ENCODE measurements around the gene EEF1G.

The EEF1G gene

DNA sequence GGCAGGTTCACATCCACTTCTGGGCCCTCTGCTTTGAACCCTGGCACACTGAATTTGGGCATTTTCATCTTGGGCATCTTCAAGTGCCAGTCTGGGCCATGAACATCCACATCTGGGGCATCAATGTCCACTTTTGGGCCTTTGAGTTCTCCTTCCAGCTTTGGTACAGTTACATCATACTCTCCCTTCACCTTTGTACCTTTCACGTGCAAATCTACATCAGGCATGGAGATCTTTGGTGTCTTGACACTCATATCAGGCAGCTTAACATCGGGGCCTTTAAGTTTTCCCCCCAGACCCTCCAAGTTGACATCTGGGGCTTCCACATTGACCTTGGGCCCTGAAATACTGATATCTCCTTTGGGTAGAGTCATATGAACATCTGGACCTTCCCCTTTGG is 41.6 kb downstream of the EEF1G start:
- no peak overlapping the region for H3K4me3 ChIP-seq (replicated peaks; ENCODE audit: low read depth, low read length)
- no peaks in the 10 kb centered on the region for H3K27me3 ChIP-seq (replicated peaks; ENCODE audit: control insufficient read depth, insufficient read depth, low read length)
- TF ChIP-seq CTCF (IDR thresholded peaks at IDR 0.05; ENCODE audit: insufficient read depth, low read length, poor library complexity, severe bottlenecking), result no peak
- H3K36me3 ChIP-seq (ENCODE audit: control insufficient read depth, insufficient read depth, low read length), result peaks cover 8% of the 10 kb centered on the region
- no peak for DNase-seq (ENCODE audit: extremely low read depth, insufficient read length)

DNA sequence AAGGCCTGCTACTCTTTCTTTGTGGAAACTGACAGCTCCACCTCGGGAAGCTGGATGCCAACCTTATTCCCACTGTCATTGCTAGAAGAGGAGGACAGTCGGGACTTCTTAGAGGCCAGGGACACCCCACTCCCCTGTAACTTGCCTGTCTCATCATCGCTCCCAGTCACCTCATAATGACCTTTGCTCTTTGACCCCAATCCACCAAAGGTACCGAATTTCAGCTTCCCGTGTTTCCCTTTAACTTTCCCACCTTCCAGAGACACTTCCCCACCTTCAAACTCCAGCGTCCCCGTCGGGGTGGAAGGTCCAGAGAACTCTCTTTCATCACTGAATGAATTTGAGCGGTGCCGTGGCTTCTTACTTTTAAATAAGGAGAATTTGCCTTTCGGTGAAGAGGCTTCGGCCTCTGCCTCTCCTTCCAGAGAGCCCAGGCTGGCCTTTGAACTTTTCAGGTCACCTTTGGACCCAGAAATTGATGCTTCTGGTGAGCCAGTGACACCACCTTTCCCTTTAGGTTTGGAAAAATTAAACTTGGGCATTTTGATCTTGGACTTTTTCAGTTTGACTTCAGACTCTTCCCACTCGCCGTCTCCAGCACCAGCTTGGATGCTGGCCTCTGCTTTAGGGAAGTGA is 56.8 kb downstream of the EEF1G start:
- no peaks in the 10 kb centered on the region for H3K27me3 ChIP-seq (replicated peaks; ENCODE audit: control insufficient read depth, insufficient read depth, low read length)
- DNase-seq (ENCODE audit: extremely low read depth, insufficient read length), result no peak
- peaks cover 5% of the 10 kb centered on the region for H3K36me3 ChIP-seq (ENCODE audit: control insufficient read depth, insufficient read depth, low read length)
- TF ChIP-seq CTCF (IDR thresholded peaks at IDR 0.05; ENCODE audit: insufficient read depth, low read length, poor library complexity, severe bottlenecking), result no peak
- no peak overlapping the region for H3K4me3 ChIP-seq (replicated peaks; ENCODE audit: low read depth, low read length)

- no peaks in the 10 kb centered on the region for H3K27me3 ChIP-seq (replicated peaks; ENCODE audit: control insufficient read depth, insufficient read depth, low read length)
- H3K36me3 ChIP-seq (ENCODE audit: control insufficient read depth, insufficient read depth, low read length), result peaks cover 5% of the 10 kb centered on the region
- TF ChIP-seq CTCF (IDR thresholded peaks at IDR 0.05; ENCODE audit: insufficient read depth, low read length, poor library complexity, severe bottlenecking), result no peak
- no peak overlapping the region for H3K4me3 ChIP-seq (replicated peaks; ENCODE audit: low read depth, low read length)
- DNase-seq (ENCODE audit: extremely low read depth, insufficient read length), result no peak
Measured at GRCh38 chr11:62514151-62514550, 59.5 kb downstream of the EEF1G start.

- no peak for TF ChIP-seq CTCF (IDR thresholded peaks at IDR 0.05; ENCODE audit: insufficient read depth, low read length, poor library complexity, severe bottlenecking)
- Histone ChIP-seq H3K36me3 (ENCODE audit: control insufficient read depth, insufficient read depth, low read length) (peaks cover 5% of the 10 kb centered on the region), H3K27me3 (replicated peaks; ENCODE audit: control insufficient read depth, insufficient read depth, low read length) (no peaks in the 10 kb centered on the region), H3K4me3 (replicated peaks; ENCODE audit: low read depth, low read length) (no peak overlapping the region)
- DNase-seq (ENCODE audit: extremely low read depth, insufficient read length), result no peak
Measured at GRCh38 chr11:62513626-62514025, 60.1 kb downstream of the EEF1G start.

GRCh38 chr11:62512961-62513360 is 60.7 kb downstream of the EEF1G start:
- H3K36me3 ChIP-seq (ENCODE audit: control insufficient read depth, insufficient read depth, low read length), result peaks cover 3% of the 10 kb centered on the region; the same call in 1 of the 2 replicates
- no peak overlapping the region for H3K4me3 ChIP-seq (replicated peaks; ENCODE audit: low read depth, low read length)
- H3K27me3 ChIP-seq (replicated peaks; ENCODE audit: control insufficient read depth, insufficient read depth, low read length), result no peaks in the 10 kb centered on the region
- no peak for DNase-seq (ENCODE audit: extremely low read depth, insufficient read length)
- TF ChIP-seq CTCF (IDR thresholded peaks at IDR 0.05; ENCODE audit: insufficient read depth, low read length, poor library complexity, severe bottlenecking), result no peak

Data from GM06990 (cell line).